GM12801 (cell line): ENCODE measurements around the gene FSTL4.

ENCODE experiments used
- TF ChIP-seq, protein P1 (sequence below): IDR thresholded peaks from one replicate; pipeline ENCODE4 v1.5.1; 2011; ENCODE audit warnings: control low read depth; ENCODE audit not compliant: insufficient read length; ENCODE audit errors: extremely low read depth

Gene FSTL4

DNA sequence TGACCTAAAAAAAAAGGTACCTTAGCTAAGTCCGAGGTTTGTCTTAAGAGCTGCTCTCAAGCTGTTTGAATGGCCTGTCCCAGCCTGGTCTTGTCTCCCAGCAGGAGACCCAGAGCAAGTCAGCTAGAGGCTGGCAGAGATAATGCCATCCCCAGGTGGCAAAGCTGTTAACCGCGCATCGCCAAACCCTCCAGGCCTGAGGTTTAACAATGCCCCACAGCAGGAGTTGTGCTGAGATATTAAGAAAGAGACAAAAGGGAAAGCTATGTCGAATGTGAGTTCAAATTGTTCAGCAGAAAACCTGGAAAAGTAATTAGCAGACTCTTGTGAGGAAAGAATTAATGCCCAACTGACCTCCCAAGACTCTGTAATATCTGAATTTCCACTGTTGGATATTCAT, 187.1 kb downstream of the FSTL4 start:
- TF ChIP-seq, protein P1, sequence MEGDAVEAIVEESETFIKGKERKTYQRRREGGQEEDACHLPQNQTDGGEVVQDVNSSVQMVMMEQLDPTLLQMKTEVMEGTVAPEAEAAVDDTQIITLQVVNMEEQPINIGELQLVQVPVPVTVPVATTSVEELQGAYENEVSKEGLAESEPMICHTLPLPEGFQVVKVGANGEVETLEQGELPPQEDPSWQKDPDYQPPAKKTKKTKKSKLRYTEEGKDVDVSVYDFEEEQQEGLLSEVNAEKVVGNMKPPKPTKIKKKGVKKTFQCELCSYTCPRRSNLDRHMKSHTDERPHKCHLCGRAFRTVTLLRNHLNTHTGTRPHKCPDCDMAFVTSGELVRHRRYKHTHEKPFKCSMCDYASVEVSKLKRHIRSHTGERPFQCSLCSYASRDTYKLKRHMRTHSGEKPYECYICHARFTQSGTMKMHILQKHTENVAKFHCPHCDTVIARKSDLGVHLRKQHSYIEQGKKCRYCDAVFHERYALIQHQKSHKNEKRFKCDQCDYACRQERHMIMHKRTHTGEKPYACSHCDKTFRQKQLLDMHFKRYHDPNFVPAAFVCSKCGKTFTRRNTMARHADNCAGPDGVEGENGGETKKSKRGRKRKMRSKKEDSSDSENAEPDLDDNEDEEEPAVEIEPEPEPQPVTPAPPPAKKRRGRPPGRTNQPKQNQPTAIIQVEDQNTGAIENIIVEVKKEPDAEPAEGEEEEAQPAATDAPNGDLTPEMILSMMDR = no peak

- TF ChIP-seq, protein P1 = no peak
These were observed 188.6 kb downstream of the FSTL4 start for GRCh38 chr5:133423618-133424282.

GRCh38 chr5:133423011-133423617, 189.2 kb downstream of the FSTL4 start:
- TF ChIP-seq, protein P1 = no peak

GRCh38 chr5:133421806-133422205, 190.5 kb downstream of the FSTL4 start:
- TF ChIP-seq, protein P1 = no peak

DNA sequence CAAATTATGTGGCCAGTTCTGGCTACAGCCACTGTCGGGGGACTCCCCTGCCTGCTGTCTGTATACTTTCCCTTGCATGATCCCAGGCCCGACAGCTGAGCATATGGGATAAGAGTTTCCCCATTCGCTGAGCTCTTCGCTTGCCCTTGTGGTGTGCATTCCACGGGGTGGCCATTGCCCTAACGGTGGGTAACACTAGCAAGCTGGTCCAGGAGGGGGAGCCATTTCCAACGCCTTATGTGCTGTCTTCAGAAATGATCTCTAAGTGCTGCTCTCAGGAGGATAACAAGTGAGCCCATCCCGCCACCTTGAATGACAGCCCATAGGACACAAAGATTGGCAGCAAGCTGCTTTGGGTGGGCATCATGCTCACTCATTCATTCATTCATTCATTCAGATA, 190.9 kb downstream of the FSTL4 start:
- TF ChIP-seq, protein P1 = no peak

DNA sequence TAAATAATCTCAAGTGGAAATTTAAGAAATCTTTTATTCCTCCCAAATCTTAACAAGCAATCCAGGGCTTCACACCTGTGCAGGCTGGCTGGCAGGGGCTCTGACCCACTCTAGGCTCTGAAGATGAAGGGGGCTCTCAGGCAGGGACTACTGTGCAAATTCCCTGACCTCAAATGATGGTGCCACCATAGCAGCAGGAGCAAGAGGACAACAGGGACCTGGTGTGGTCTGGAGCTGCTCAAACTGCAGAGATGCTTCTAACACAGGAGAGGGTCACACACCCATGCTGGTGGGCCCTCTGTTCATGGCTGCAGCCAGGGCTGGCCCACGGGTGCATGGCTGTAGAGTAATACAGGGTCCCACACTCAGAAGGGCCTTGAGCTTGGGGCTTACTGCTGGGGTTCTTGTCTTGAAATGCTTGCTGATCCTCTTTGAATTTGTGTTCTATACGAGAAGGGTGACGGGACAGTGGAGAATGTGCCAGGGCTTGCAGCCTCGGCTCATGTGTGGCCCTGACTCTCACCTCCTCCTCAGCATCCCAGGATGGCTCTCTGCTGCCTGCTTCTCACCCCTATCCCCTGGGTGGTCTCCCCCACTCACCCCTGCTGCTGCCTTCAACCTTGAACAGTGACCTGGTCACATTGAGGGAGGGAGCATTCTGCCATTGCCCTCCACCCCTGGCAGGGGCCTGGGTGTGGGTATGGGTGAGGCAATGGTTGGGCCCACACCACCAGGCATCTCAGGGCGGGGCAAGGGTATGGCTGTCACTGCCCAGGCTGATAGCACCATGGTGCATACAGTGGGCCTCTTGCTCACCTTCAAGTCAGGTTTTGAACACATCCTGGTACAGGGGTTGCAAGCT, 191.7 kb downstream of the FSTL4 start:
- TF ChIP-seq, protein P1 = no peak

GRCh38 chr5:133415906-133416305, 196.4 kb downstream of the FSTL4 start:
- TF ChIP-seq, protein P1 = no peak
